ENCODE data around the gene DAD1. TPM values are rescaled to one million over a fixed set of nuclear protein-coding genes. Genes with fewer than 3 reads are reported as not detected.
A peak's percentile ranks its signal among the peaks of the same experiment; 100 is the strongest.
"Not testable (repeated sequence)": the region's sequence is repeated elsewhere in the genome, so short reads cannot be mapped to it uniquely, and the experiment has no call there.

DAD1 gene
- total RNA-seq, 2 donors from 2014 or later = 163 to 219 TPM

GRCh38 chr14:22593601-22594000, 4.6 kb upstream of the DAD1 start:
- intact Hi-C loops (cut with DNase I) = no loop called here

GRCh38 chr14:22593189-22593588, 4.2 kb upstream of the DAD1 start:
- Histone ChIP-seq H3K9ac (ENCODE audit: low read depth in 2 of 2, low read length in 2 of 2) (no peak overlapping the region), H3K4me1 (no peaks in the 10 kb centered on the region), H3K36me3 (no peaks in the 10 kb centered on the region), H3K27ac (no peak overlapping the region), H3K9me3 (no peaks in the 10 kb centered on the region), H3K4me3 (no peak overlapping the region), H3K27me3 (no peaks in the 10 kb centered on the region)
- intact Hi-C loops (cut with DNase I) = no loop called here
- DNase-seq = no peak
- TF ChIP-seq CTCF (IDR thresholded peaks at IDR 0.05) = no peak

More at GRCh38 chr14:22593601-22594000, 4.6 kb upstream of the DAD1 start:
- Histone ChIP-seq H3K4me3 (no peak overlapping the region), H3K27ac (no peak overlapping the region), H3K9ac (ENCODE audit: low read depth in 2 of 2, low read length in 2 of 2) (no peak overlapping the region), H3K9me3 (no peaks in the 10 kb centered on the region), H3K27me3 (no peaks in the 10 kb centered on the region), H3K4me1 (no peaks in the 10 kb centered on the region), H3K36me3 (no peaks in the 10 kb centered on the region)
- no peak for DNase-seq
- TF ChIP-seq CTCF (IDR thresholded peaks at IDR 0.05) = no peak

GRCh38 chr14:22588526-22589095, 413 bp downstream of the DAD1 start:
- Histone ChIP-seq H3K27me3 (no peaks in the 10 kb centered on the region), H3K4me1 (no peaks in the 10 kb centered on the region), H3K4me3 (peak overlapping the region; percentile 59), H3K36me3 (no peaks in the 10 kb centered on the region), H3K27ac (peak overlapping the region; percentile 76), H3K9me3 (no peaks in the 10 kb centered on the region), H3K9ac (ENCODE audit: low read depth in 2 of 2, low read length in 2 of 2) (peak overlapping the region; percentile 78 to 96)
- intact Hi-C loops (cut with DNase I) = no loop called here
- no peak for DNase-seq
- TF ChIP-seq CTCF (IDR thresholded peaks at IDR 0.05) = no peak

- Histone ChIP-seq H3K9ac (ENCODE audit: low read depth in 2 of 2, low read length in 2 of 2) (peak overlapping the region in 1 of 2 donors; percentile 96), H3K27ac (peak overlapping the region; percentile 76), H3K4me3 (peak overlapping the region; percentile 59)
- H3K27me3 ChIP-seq; intact Hi-C loops (cut with DNase I); H3K9me3 ChIP-seq; DNase-seq; H3K4me1 ChIP-seq; H3K36me3 ChIP-seq: not testable (repeated sequence)
Measured at GRCh38 chr14:22587677-22588422, 1.2 kb downstream of the DAD1 start.

GRCh38 chr14:22587247-22587646, 1.8 kb downstream of the DAD1 start:
- H3K27me3 ChIP-seq = no peaks in the 10 kb centered on the region
- DNase-seq = no peak
- H3K36me3 ChIP-seq = no peaks in the 10 kb centered on the region
- H3K9me3 ChIP-seq = no peaks in the 10 kb centered on the region
- no peak for TF ChIP-seq CTCF (IDR thresholded peaks at IDR 0.05)
- no peak overlapping the region for H3K27ac ChIP-seq
- no peak overlapping the region for H3K9ac ChIP-seq (ENCODE audit: low read depth in 2 of 2, low read length in 2 of 2)
- H3K4me1 ChIP-seq = no peaks in the 10 kb centered on the region
- H3K4me3 ChIP-seq = no peak overlapping the region
- intact Hi-C loops (cut with DNase I) = no loop called here

GRCh38 chr14:22583994-22584393, 5.0 kb downstream of the DAD1 start:
- DNase-seq = no peak
- Histone ChIP-seq H3K27me3 (no peaks in the 10 kb centered on the region), H3K4me3 (no peak overlapping the region), H3K9ac (ENCODE audit: low read depth in 2 of 2, low read length in 2 of 2) (no peak overlapping the region), H3K4me1 (no peaks in the 10 kb centered on the region), H3K27ac (no peak overlapping the region), H3K36me3 (no peaks in the 10 kb centered on the region), H3K9me3 (no peaks in the 10 kb centered on the region)
- intact Hi-C loops (cut with DNase I) = no loop called here
- TF ChIP-seq CTCF (IDR thresholded peaks at IDR 0.05) = no peak
